HCT116 (cell line): ENCODE measurements around the gene GPHN. TPM values are rescaled to one million over a fixed set of nuclear protein-coding genes. Genes with fewer than 3 reads are reported as not detected.

ENCODE experiments used
- ATAC-seq: fragments of 200-7000 bp; cut with Tn5 transposase; 2 replicates; pipeline ENCODE4 v1.9.1; 2020; ENCODE audit warnings: mild to moderate bottlenecking, moderate library complexity
- BruUV-seq: library from RNA; stranded (reverse); fragments of 400-500 nt; replicated peaks from 2 replicates; lab custom pipeline; 2021; lab: Mats Ljungman, UMichigan
- CTCF ChIA-PET: fragments of 300-600 bp; sonication (Branson Sonifier 250); formaldehyde crosslinking; loops from one replicate; lab custom pipeline; 2021; ENCODE audit warnings: antibody characterized with exemption; lab: Charles Lee
- POLR2A ChIA-PET: fragments of 300-600, 350-600 bp; sonication (Branson Sonifier 250); formaldehyde crosslinking; loops from one replicate; lab custom pipeline; 2021; ENCODE audit warnings: antibody characterized with exemption; lab: Charles Lee
- RAD21 ChIA-PET, 2 experiments: fragments of 300-600 bp; sonication (Branson Sonifier 250); formaldehyde crosslinking; loops; one replicate each; lab custom pipeline; 2023; ENCODE audit warnings: low total read pairs in 2 of 2; ENCODE audit not compliant: uncharacterized antibody in 2 of 2, unreplicated experiment in 2 of 2, low non-redundant PET in 1 of 2; lab: Charles Lee
- DNase-seq: peaks from one replicate; pipeline ENCODE4 v3.0.0-alpha.2; 2010; ENCODE audit warnings: low read depth, low spot score
- H2AFZ ChIP-seq: fragments of 200-600 bp; shearing (Covaris generic), sonication (generic); 2 replicates; pipeline ENCODE4 v1.6.1; 2017; ENCODE audit warnings: low read depth, mixed run types, mixed read lengths, antibody characterized with exemption, low read length; ENCODE audit not compliant: poor library complexity, severe bottlenecking
- H3K27ac ChIP-seq: 2 replicates; pipeline ENCODE4 v1.5.1; 2012; ENCODE audit warnings: low read depth, low read length
- H3K27me3 ChIP-seq: fragments of 200-600 bp; sonication (generic); 2 replicates; pipeline ENCODE4 v1.6.1; 2016; ENCODE audit warnings: mixed run types, low read length, mixed read lengths; ENCODE audit not compliant: insufficient read depth
- H3K36me3 ChIP-seq, 2 experiments: fragments of 200-500 bp in 1 of 2; fragments of 200-600 bp in 1 of 2; sonication (Bioruptor generic) in 1 of 2; sonication (generic) in 1 of 2; 2 replicates each; pipeline versions ENCODE4 v1.5.1 to v1.6.1; 2014 to 2016; ENCODE audit warnings: low read length in 2 of 2, inconsistent platforms in 1 of 2, mixed read lengths in 1 of 2, mixed run types in 1 of 2; ENCODE audit not compliant: insufficient read depth in 2 of 2, control insufficient read depth in 1 of 2
- H3K4me1 ChIP-seq, 2 experiments: fragments of 200-600 bp in 1 of 2; sonication (generic) in 1 of 2; 2 replicates each; pipeline versions ENCODE4 v1.5.1 to v1.6.1; 2012 to 2017; ENCODE audit warnings: low read length in 2 of 2, inconsistent platforms in 1 of 2, mild to moderate bottlenecking in 1 of 2, mixed read lengths in 1 of 2, mixed run types in 1 of 2, moderate library complexity in 1 of 2; ENCODE audit not compliant: insufficient read depth in 2 of 2, control insufficient read depth in 1 of 2
- H3K4me2 ChIP-seq: fragments of 200-600 bp; sonication (generic); 2 replicates; pipeline ENCODE4 v1.6.1; 2017; ENCODE audit warnings: mixed run types, low read length, mixed read lengths
- H3K4me3 ChIP-seq, 2 experiments: fragments of 200-600 bp in 1 of 2; sonication (generic) in 1 of 2; replicated peaks in 1 of 2; 2 replicates each; pipeline ENCODE4 v1.5.1; 2011 to 2016; ENCODE audit warnings: low read length in 2 of 2, control low read depth in 1 of 2, low read depth in 1 of 2, mild to moderate bottlenecking in 1 of 2, mixed read lengths in 1 of 2, mixed run types in 1 of 2
- H3K79me2 ChIP-seq: fragments of 200-600 bp; sonication (generic); 2 replicates; pipeline ENCODE4 v1.6.1; 2017; ENCODE audit warnings: mild to moderate bottlenecking, mixed run types, low read length, moderate library complexity, mixed read lengths; ENCODE audit not compliant: insufficient read depth
- H3K9ac ChIP-seq: fragments of 200-600 bp; sonication (generic); 2 replicates; pipeline ENCODE4 v1.6.1; 2016; ENCODE audit warnings: low read length, mixed read lengths
- H3K9me2 ChIP-seq: fragments of 200-600 bp; sonication (generic), shearing (Covaris generic); 2 replicates; pipeline ENCODE4 v1.6.1; 2017; ENCODE audit warnings: mixed run types, mild to moderate bottlenecking, moderate library complexity; ENCODE audit not compliant: insufficient read depth
- H3K9me3 ChIP-seq, 2 experiments: fragments of 200-500 bp in 1 of 2; fragments of 200-600 bp in 1 of 2; sonication (Bioruptor generic) in 1 of 2; sonication (generic) in 1 of 2; 2 replicates each; pipeline ENCODE4 v1.6.1; 2014 to 2017; ENCODE audit warnings: low read length in 2 of 2, mixed read lengths in 2 of 2, inconsistent platforms in 1 of 2, low read depth in 1 of 2, mild to moderate bottlenecking in 1 of 2, mixed run types in 1 of 2, moderate library complexity in 1 of 2; ENCODE audit not compliant: control insufficient read depth in 1 of 2, insufficient read depth in 1 of 2
- H4K20me1 ChIP-seq: fragments of 200-600 bp; sonication (generic), shearing (Covaris generic); 2 replicates; pipeline ENCODE4 v1.6.1; 2017; ENCODE audit warnings: mixed run types, mild to moderate bottlenecking, moderate library complexity; ENCODE audit not compliant: insufficient read depth
- ATF3 ChIP-seq: IDR thresholded peaks from 2 replicates; pipeline ENCODE4 v1.6.1; 2012
- JUND ChIP-seq: IDR thresholded peaks from 2 replicates; pipeline ENCODE4 v1.6.1; 2012
- REST ChIP-seq: IDR thresholded peaks from 2 replicates; pipeline ENCODE4 v1.6.1; 2012; ENCODE audit warnings: low read depth
- TCF7L2 ChIP-seq: IDR thresholded peaks from 2 replicates; pipeline ENCODE4 v1.7.0; 2011; ENCODE audit warnings: borderline replicate concordance, inconsistent platforms; ENCODE audit not compliant: insufficient read depth, insufficient read length; ENCODE audit errors: extremely low read depth
- ZBTB33 ChIP-seq: IDR thresholded peaks from 2 replicates; pipeline ENCODE4 v1.6.1; 2011; ENCODE audit warnings: mild to moderate bottlenecking, low read length, moderate library complexity; ENCODE audit not compliant: insufficient replicate concordance; ENCODE audit errors: extremely low read depth
- ZFX ChIP-seq: fragments of 450-650 bp; IDR thresholded peaks from 2 replicates; pipeline ENCODE4 v1.6.1; 2017
- intact Hi-C: fragments of 100-400 bp; cut with micrococcal nuclease; formaldehyde crosslinking; loops from 2 replicates; pipeline ENCODE4 v1.10.0; 2022
- total RNA-seq: library from RNA; stranded (reverse); gene quantifications from one replicate; pipeline ENCODE4 v1.2.1, GENCODE V29; 2021; ENCODE audit not compliant: unreplicated experiment

GPHN gene
- total RNA-seq, 1 experiment from 2014 or later = 43.8 TPM

- ChIA-PET POLR2A (no interaction called here), CTCF (no interaction called here), RAD21 (no interaction called here)
- no TSS peak for BruUV-seq
- Histone ChIP-seq H3K4me3 (no peak overlapping the region), H4K20me1 (no peaks in the 10 kb centered on the region), H3K9ac (no peak overlapping the region), H2AFZ (no peak overlapping the region), H3K27ac (no peak overlapping the region), H3K9me3 (no peaks in the 10 kb centered on the region), H3K9me2 (no peaks in the 10 kb centered on the region), H3K27me3 (no peaks in the 10 kb centered on the region), H3K4me1 (no peaks in the 10 kb centered on the region), H3K36me3 (no peaks in the 10 kb centered on the region), H3K79me2 (no peaks in the 10 kb centered on the region; the same call in 1 of the 2 replicates), H3K4me2 (no peak overlapping the region)
- DNase-seq (no peak), ATAC-seq (no peak)
- TF ChIP-seq ATF3 (no peak), REST (no peak), TCF7L2 (no peak), ZBTB33 (no peak), JUND (no peak), ZFX (no peak)
- intact Hi-C loops = loop anchor here (10.0 kb wide), 2 partner anchors 115 to 245 kb away; no protein-coding TSS in a partner anchor
These were observed 231.9 kb downstream of the GPHN start for GRCh38 chr14:66739826-66740225.
